IMR-90 (cell line): ENCODE data around the gene TRIM71. TPM values are rescaled to one million over a fixed set of nuclear protein-coding genes. Genes with fewer than 3 reads are reported as not detected.

Experiments used
- ATAC-seq: fragments of 200-7000 bp; cut with Tn5 transposase; 2 replicates; pipeline ENCODE4 v1.9.1; 2020; ENCODE audit warnings: low read depth, mild to moderate bottlenecking, moderate library complexity
- BruUV-seq: library from RNA; stranded (reverse); fragments of 400-500 nt; replicated peaks from 2 replicates; lab custom pipeline; 2021; lab: Mats Ljungman, UMichigan
- CTCF ChIA-PET: fragments of 300-600 bp; formaldehyde crosslinking; extraction: SDS; loops from one replicate; lab custom pipeline; 2021; ENCODE audit warnings: antibody characterized with exemption; lab: Yijun Ruan, JAX
- POLR2A ChIA-PET: fragments of 300-600 bp; sonication (Branson Sonifier 250); formaldehyde crosslinking; loops from one replicate; lab custom pipeline; 2022; ENCODE audit warnings: antibody characterized with exemption; ENCODE audit not compliant: unreplicated experiment; lab: Charles Lee
- DNase-seq: peaks from one replicate; pipeline ENCODE4 v3.0.0; 2013
- H2AFZ ChIP-seq: replicated peaks from 2 replicates; pipeline ENCODE3; 2013; ENCODE audit warnings: low read length, mild to moderate bottlenecking; ENCODE audit not compliant: poor library complexity
- H2AK5ac ChIP-seq: 2 replicates; pipeline ENCODE4 v1.6.1; 2013; ENCODE audit warnings: low read depth, low read length, inconsistent platforms
- H2AK9ac ChIP-seq: replicated peaks from 2 replicates; pipeline ENCODE3; 2013; ENCODE audit warnings: mild to moderate bottlenecking, low read depth, low read length, moderate library complexity; ENCODE audit not compliant: poor library complexity
- H2BK120ac ChIP-seq: 2 replicates; pipeline ENCODE4 v1.6.1; 2013; ENCODE audit warnings: low read depth, low read length, inconsistent platforms
- H2BK15ac ChIP-seq: 3 replicates; pipeline ENCODE4 v1.6.1; 2013; ENCODE audit warnings: low read depth, low read length, inconsistent platforms
- H2BK20ac ChIP-seq: 2 replicates; pipeline ENCODE4 v1.6.1; 2013; ENCODE audit warnings: low read depth, mild to moderate bottlenecking, inconsistent platforms, low read length, moderate library complexity
- H2BK5ac ChIP-seq: 2 replicates; pipeline ENCODE4 v1.6.1; 2013; ENCODE audit warnings: mild to moderate bottlenecking, low read depth, low read length, inconsistent platforms; ENCODE audit not compliant: poor library complexity, severe bottlenecking
- H3K14ac ChIP-seq: replicated peaks from 2 replicates; pipeline ENCODE4 v1.6.1; 2013; ENCODE audit warnings: low read depth, low read length, inconsistent platforms
- H3K18ac ChIP-seq: 2 replicates; pipeline ENCODE4 v1.6.1; 2013; ENCODE audit warnings: low read depth, low read length, control low read depth
- H3K23ac ChIP-seq: 2 replicates; pipeline ENCODE4 v1.6.1; 2013; ENCODE audit warnings: low read depth, low read length, inconsistent platforms
- H3K27ac ChIP-seq: 2 replicates; pipeline ENCODE4 v1.5.1; 2013; ENCODE audit warnings: mild to moderate bottlenecking, control low read depth, low read length; ENCODE audit not compliant: insufficient read depth
- H3K27me3 ChIP-seq: 2 replicates; pipeline ENCODE4 v1.6.1; 2013; ENCODE audit warnings: low read length; ENCODE audit not compliant: control insufficient read depth, insufficient read depth
- H3K36me3 ChIP-seq: 2 replicates; pipeline ENCODE4 v1.6.1; 2013; ENCODE audit warnings: low read length, mixed read lengths; ENCODE audit not compliant: control insufficient read depth, insufficient read depth
- H3K4ac ChIP-seq: 2 replicates; pipeline ENCODE4 v1.6.1; 2013; ENCODE audit warnings: low read depth, low read length, inconsistent platforms
- H3K4me1 ChIP-seq: 2 replicates; pipeline ENCODE4 v1.6.1; 2013; ENCODE audit warnings: low read length, mixed read lengths; ENCODE audit not compliant: control insufficient read depth, insufficient read depth
- H3K4me2 ChIP-seq: 2 replicates; pipeline ENCODE4 v1.6.1; 2013; ENCODE audit warnings: low read depth, mild to moderate bottlenecking, control low read depth, low read length, moderate library complexity
- H3K4me3 ChIP-seq: 2 replicates; pipeline ENCODE4 v1.5.1; 2013; ENCODE audit warnings: low read depth, mild to moderate bottlenecking, control low read depth, low read length, moderate library complexity; ENCODE audit not compliant: insufficient read depth
- H3K56ac ChIP-seq: 2 replicates; pipeline ENCODE4 v1.6.1; 2013; ENCODE audit warnings: low read length, inconsistent platforms; ENCODE audit not compliant: insufficient read depth; ENCODE audit errors: extremely low read depth
- H3K79me1 ChIP-seq, 2 experiments: 2 replicates each; pipeline ENCODE4 v1.6.1; 2013; ENCODE audit warnings: low read length in 2 of 2, inconsistent platforms in 1 of 2, low read depth in 1 of 2
- H3K9ac ChIP-seq: 2 replicates; pipeline ENCODE4 v1.6.1; 2013; ENCODE audit warnings: low read depth, low read length, control low read depth
- H3K9me1 ChIP-seq: 2 replicates; pipeline ENCODE4 v1.6.1; 2013; ENCODE audit warnings: low read length, inconsistent platforms; ENCODE audit not compliant: insufficient read depth
- H3K9me3 ChIP-seq: 2 replicates; pipeline ENCODE4 v1.6.1; 2013; ENCODE audit warnings: low read length; ENCODE audit not compliant: control insufficient read depth, insufficient read depth
- H4K20me1 ChIP-seq: 2 replicates; pipeline ENCODE4 v1.6.1; 2013; ENCODE audit warnings: low read length, inconsistent platforms; ENCODE audit not compliant: insufficient read depth
- H4K5ac ChIP-seq: 2 replicates; pipeline ENCODE4 v1.6.1; 2013; ENCODE audit warnings: mild to moderate bottlenecking, low read depth, low read length, control low read depth
- H4K8ac ChIP-seq, 2 experiments: 2 replicates each; pipeline ENCODE4 v1.6.1; 2013; ENCODE audit warnings: low read depth in 2 of 2, low read length in 2 of 2, control low read depth in 1 of 2, inconsistent platforms in 1 of 2
- H4K91ac ChIP-seq: 2 replicates; pipeline ENCODE4 v1.6.1; 2013; ENCODE audit warnings: low read depth, low read length, inconsistent platforms; ENCODE audit not compliant: insufficient read depth
- BHLHE40 ChIP-seq: fragments of 150-350 bp; IDR thresholded peaks from 2 replicates; pipeline ENCODE4 v1.6.1; 2016; ENCODE audit warnings: mild to moderate bottlenecking, low read depth, low read length
- CEBPB ChIP-seq: IDR thresholded peaks from 2 replicates; pipeline ENCODE4 v1.6.1; 2012; ENCODE audit warnings: low read depth, low read length, improper control_type of control experiment
- CTCF ChIP-seq: conservative IDR thresholded peaks from 2 replicates; pipeline ENCODE4 v1.5.1; 2012; ENCODE audit warnings: mild to moderate bottlenecking, low read depth, low read length, improper control_type of control experiment
- ELK1 ChIP-seq: fragments of 150-350 bp; IDR thresholded peaks from 2 replicates; pipeline ENCODE4 v1.6.1; 2016; ENCODE audit warnings: low read depth, mild to moderate bottlenecking, low read length, moderate library complexity, borderline replicate concordance
- FOS ChIP-seq: fragments of 150-350 bp; IDR thresholded peaks from 2 replicates; pipeline ENCODE4 v1.6.1; 2016; ENCODE audit warnings: low read depth, low read length
- MAZ ChIP-seq: IDR thresholded peaks from 2 replicates; pipeline ENCODE4 v1.6.1; 2012; ENCODE audit warnings: low read depth, mild to moderate bottlenecking, low read length, improper control_type of control experiment, moderate library complexity, borderline replicate concordance
- NFE2L2 ChIP-seq: fragments of 150-350 bp; IDR thresholded peaks from 2 replicates; pipeline ENCODE4 v1.6.1; 2016; ENCODE audit warnings: low read depth, mild to moderate bottlenecking, low read length
- RCOR1 ChIP-seq: IDR thresholded peaks from 2 replicates; pipeline ENCODE4 v1.6.1; 2012; ENCODE audit warnings: mild to moderate bottlenecking, low read length, improper control_type of control experiment; ENCODE audit not compliant: insufficient replicate concordance
- RFX5 ChIP-seq: IDR thresholded peaks from 2 replicates; pipeline ENCODE4 v1.8.0; 2012; ENCODE audit warnings: low read depth, mild to moderate bottlenecking, low read length, moderate library complexity
- SMC3 ChIP-seq: fragments of 150-350 bp; IDR thresholded peaks from 2 replicates; pipeline ENCODE4 v1.6.1; 2016; ENCODE audit warnings: low read depth, mild to moderate bottlenecking, antibody characterized with exemption, low read length, moderate library complexity
- USF2 ChIP-seq: fragments of 150-350 bp; IDR thresholded peaks from 2 replicates; pipeline ENCODE4 v1.6.1; 2017; ENCODE audit warnings: mild to moderate bottlenecking, antibody characterized with exemption, low read length, low read depth
- WGBS, 2 experiments: methylation state at CpG; one replicate each; pipeline versions ENCODE4 v1.1.5 to v1.1.7; 2013; ENCODE audit warnings: missing lambda C conversion rate in 2 of 2; ENCODE audit not compliant: insufficient read length in 1 of 2; ENCODE audit errors: extremely low coverage in 2 of 2; 5-methylcytosine and 5-hydroxymethylcytosine counted together
- dilution Hi-C: fragments of 300-500 bp; cut with HindIII; formaldehyde crosslinking; loops from one replicate; pipeline ENCODE4 v1.14.3; 2018; ENCODE audit warnings: low sequenced_read_pairs; ENCODE audit not compliant: unreplicated experiment
- in situ Hi-C: fragments of 300-500 bp; cut with MboI; formaldehyde crosslinking; loops from 3 replicates; pipeline ENCODE4 v1.14.3; 2019; ENCODE audit warnings: low sequenced_read_pairs, inconsistent platforms, mixed read lengths
- intact Hi-C: fragments of 100-400 bp; cut with micrococcal nuclease; formaldehyde crosslinking; loops from 2 replicates; pipeline ENCODE4 v1.10.0; 2022
- polyA plus RNA-seq, 3 experiments: library from polyadenylated mRNA; depleted of rRNA; stranded (reverse); fragments of >200 nt; gene quantifications; 2 replicates each; pipeline ENCODE4 v1.2.3, GENCODE V29; 2012; ENCODE audit warnings: low replicate concordance in 1 of 3
- total RNA-seq: library from RNA; depleted of rRNA; stranded (reverse); fragments of >200 nt; gene quantifications from 2 replicates; pipeline ENCODE4 v1.2.3, GENCODE V29; 2012

Gene TRIM71
- total and polyA plus RNA-seq, 2 of the 4 experiments (the other 2 are of a cell fraction): not detected

GRCh38 chr3:32860499-32860898 is 42.7 kb downstream of the TRIM71 start:
- Histone ChIP-seq H3K36me3 (no peaks in the 10 kb centered on the region), H3K9ac (no peak overlapping the region), H2AK9ac (no peak overlapping the region), H3K9me1 (no peaks in the 10 kb centered on the region), H2AFZ (no peak overlapping the region), H4K5ac (no peak overlapping the region), H3K4me3 (no peak overlapping the region), H3K4me2 (no peak overlapping the region), H2BK120ac (no peak overlapping the region), H4K91ac (no peak overlapping the region), H2BK20ac (no peak overlapping the region), H2BK15ac (no peak overlapping the region), H3K18ac (no peak overlapping the region), H4K20me1 (no peaks in the 10 kb centered on the region), H3K4me1 (no peaks in the 10 kb centered on the region), H3K23ac (no peak overlapping the region), H2BK5ac (no peak overlapping the region), H3K4ac (no peak overlapping the region), H3K27ac (no peak overlapping the region), H3K79me1 (no peaks in the 10 kb centered on the region), H3K14ac (no peak overlapping the region), H3K9me3 (no peaks in the 10 kb centered on the region), H3K27me3 (peaks cover 22% of the 10 kb centered on the region), H2AK5ac (no peak overlapping the region), H4K8ac (no peak overlapping the region), H3K56ac (no peak overlapping the region)
- ChIA-PET CTCF (interaction anchor here (0.6 kb wide), 1 partner anchor 464 kb away, joined by 4 read pairs; no protein-coding TSS in a partner anchor), POLR2A (no interaction called here)
- dilution Hi-C loops: no loop called here
- no TSS peak for BruUV-seq
- TF ChIP-seq ELK1 (no peak), NFE2L2 (no peak), SMC3 (no peak), CEBPB (no peak), USF2 (no peak), CTCF (no peak), RCOR1 (no peak), MAZ (no peak), BHLHE40 (no peak), RFX5 (no peak), FOS (no peak)
- DNase-seq: no peak
- intact Hi-C loops: no loop called here
- no peak for ATAC-seq
- in situ Hi-C loops: no loop called here
- no CpG with 5 or more reads among the region's 4 CpGs for WGBS, 2 experiments
